ENCODE data around the gene CSMD2.

Gene CSMD2

DNA sequence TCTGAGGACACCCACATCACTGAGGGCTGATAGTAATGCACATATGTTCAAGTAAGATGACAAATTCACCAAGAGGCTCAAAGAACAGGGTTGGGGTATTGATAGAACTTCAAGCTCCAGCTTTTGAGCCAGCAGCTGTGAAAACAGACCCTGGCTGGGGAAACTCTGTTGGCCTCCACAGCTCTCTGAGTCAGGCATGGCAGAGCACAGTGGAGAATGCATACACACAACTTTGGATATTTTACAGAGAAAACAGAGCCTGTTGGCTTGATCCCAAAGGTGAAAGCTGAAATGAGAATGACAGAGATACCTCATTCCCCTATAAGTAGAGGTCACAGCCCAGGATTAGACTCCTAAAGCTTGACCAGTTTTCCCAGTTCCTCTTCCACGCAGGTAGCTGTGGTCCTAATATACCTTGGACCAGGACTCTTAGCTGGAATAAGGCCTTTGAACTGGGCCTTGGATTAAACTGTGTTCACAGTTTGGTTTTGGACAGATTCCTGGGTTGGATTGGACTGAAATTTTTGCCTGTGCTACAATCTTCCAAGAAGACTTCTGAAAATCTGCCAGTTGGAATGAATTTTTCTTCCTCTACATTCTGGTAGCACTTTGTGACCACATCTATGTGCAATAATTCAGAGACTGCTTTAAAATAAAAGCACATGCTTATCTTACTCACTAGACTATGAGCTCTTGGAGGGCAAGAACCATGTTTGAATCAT, 402.8 kb downstream of the CSMD2 start:
- Histone ChIP-seq H3K27ac (peak overlapping the region; percentile 57 to 71), H3K4me3 (no peak overlapping the region)
- peak; percentile 64 for DNase-seq (ENCODE audit: low spot score)
- TF ChIP-seq, protein P1, sequence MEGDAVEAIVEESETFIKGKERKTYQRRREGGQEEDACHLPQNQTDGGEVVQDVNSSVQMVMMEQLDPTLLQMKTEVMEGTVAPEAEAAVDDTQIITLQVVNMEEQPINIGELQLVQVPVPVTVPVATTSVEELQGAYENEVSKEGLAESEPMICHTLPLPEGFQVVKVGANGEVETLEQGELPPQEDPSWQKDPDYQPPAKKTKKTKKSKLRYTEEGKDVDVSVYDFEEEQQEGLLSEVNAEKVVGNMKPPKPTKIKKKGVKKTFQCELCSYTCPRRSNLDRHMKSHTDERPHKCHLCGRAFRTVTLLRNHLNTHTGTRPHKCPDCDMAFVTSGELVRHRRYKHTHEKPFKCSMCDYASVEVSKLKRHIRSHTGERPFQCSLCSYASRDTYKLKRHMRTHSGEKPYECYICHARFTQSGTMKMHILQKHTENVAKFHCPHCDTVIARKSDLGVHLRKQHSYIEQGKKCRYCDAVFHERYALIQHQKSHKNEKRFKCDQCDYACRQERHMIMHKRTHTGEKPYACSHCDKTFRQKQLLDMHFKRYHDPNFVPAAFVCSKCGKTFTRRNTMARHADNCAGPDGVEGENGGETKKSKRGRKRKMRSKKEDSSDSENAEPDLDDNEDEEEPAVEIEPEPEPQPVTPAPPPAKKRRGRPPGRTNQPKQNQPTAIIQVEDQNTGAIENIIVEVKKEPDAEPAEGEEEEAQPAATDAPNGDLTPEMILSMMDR (IDR thresholded peaks at IDR 0.05) = no peak

DNA sequence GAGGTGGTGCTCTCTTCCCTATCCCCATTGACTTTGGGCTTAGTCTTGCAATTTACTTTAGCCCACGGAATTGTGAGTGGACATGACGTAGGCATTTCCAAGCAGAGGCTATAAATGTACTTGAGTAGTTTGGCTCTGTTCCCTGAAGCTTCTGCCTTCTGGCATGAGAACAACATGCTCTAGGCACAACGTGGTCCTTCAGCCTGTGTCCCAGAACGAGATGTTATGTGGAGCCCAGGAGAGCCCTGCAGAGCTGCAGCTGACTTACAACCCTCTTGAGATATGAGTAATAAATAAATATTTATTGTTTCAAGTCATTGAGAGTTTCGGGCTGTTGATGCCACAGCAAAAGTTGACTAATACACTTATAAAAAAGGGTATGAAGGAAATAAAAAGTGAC, 406.3 kb downstream of the CSMD2 start:
- no peak overlapping the region for H3K4me3 ChIP-seq
- TF ChIP-seq, protein P1 (IDR thresholded peaks at IDR 0.05) = no peak
- peak; percentile 49 for DNase-seq (ENCODE audit: low spot score)
- H3K27ac ChIP-seq = no peak overlapping the region

DNA sequence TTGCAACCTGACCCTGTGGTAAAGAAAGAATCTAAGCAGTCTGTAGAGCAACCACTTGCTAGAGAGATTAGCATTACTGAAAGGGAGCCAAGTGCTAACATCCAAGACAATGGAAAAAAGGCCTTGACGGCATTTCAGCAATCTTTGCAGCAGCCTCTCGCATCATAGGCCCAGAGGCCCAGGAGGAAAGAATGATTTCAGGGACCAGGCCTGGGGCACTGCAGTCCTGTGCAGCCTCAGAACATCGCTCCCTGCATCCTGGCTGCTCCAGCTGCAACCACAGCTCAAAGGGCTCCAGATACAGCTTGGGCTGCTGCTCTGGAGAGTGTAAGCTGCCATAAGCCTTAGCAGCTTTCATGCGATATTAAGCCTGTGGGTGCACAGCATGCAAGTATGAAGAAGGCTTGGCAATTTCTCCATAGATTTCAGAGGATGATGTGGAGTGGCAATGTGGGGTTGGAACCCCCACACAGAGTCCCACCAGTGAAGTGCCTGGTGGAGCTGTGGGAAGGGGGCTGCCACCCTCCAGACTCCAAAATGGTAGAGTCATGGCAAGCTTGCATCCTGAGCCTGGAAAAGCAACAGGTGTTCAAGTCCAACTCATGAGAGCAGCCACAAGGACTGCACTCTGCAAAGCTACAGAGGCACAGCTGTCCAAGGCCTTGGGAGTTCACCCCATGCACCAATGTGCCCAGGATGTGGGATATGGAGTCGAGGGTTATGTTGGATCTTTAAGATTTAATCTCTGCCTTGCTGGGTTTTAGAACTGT, 411.8 kb downstream of the CSMD2 start:
- Histone ChIP-seq H3K4me3 (no peak overlapping the region), H3K27ac (no peak overlapping the region)
- DNase-seq (ENCODE audit: low spot score) = peak; percentile 35
- TF ChIP-seq, protein P1 (IDR thresholded peaks at IDR 0.05) = no peak

DNA sequence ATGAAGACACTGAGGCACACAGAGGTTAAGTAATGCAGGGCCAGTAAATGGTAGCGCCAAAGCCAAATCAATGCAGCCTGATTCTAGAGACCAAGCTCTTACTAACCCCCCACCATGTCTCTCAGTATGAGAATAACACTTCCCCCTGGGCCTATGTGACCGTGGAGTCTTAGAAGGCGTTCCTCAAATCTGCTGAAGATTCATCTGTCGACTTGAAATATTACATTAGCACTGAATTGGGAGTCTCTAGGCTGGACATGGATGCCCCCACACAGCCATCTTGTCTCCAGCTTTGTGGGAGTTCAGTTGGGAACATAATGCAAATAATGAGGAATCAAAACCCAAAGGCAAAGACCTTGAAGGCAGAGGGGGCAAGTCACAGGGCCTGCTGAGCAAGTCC, 419.1 kb downstream of the CSMD2 start:
- H3K27ac ChIP-seq = no peak overlapping the region
- TF ChIP-seq, protein P1 (IDR thresholded peaks at IDR 0.05) = no peak
- no peak for DNase-seq (ENCODE audit: low spot score)
- H3K4me3 ChIP-seq = no peak overlapping the region

DNA sequence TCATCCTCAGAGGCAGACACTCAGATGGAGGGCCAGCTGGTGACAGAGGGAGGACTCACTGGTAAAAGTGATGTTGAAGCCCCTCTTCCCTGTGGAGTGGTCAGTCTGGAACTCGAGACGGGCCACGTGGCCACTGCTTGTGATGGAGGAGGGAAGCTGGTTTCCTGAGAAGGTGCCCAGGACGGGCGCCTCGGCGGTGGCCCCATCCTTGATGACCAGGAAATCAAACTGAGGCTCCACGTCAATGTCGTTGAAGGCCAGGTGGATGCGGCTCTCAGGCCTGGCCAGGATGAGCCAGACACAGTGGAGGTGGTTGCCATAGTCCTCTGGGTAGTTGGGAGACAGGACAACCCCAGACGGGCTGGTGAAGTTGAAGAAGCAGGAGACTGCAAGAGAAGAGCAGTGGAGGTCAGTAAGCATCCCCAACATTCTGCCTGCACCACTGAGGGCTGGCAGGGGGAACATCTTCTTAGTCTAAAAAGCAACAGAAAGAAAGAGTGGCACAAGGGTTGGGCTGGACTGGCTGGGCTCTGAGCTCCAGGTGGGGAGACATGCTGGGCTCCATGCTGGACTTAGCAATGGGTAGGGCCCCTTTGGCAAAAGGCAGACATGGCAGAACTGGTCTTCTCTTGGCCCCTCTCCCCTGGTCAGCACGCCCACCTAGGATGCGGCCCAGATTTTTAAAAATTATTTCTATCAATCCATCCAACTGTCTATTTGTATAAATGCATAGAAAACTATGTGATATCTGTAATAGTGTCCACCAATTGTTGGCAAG, 421.6 kb downstream of the CSMD2 start:
- H3K27ac ChIP-seq = no peak overlapping the region
- H3K4me3 ChIP-seq = no peak overlapping the region
- peak; percentile 33 for DNase-seq (ENCODE audit: low spot score)
- TF ChIP-seq, protein P1 (IDR thresholded peaks at IDR 0.05) = no peak

DNA sequence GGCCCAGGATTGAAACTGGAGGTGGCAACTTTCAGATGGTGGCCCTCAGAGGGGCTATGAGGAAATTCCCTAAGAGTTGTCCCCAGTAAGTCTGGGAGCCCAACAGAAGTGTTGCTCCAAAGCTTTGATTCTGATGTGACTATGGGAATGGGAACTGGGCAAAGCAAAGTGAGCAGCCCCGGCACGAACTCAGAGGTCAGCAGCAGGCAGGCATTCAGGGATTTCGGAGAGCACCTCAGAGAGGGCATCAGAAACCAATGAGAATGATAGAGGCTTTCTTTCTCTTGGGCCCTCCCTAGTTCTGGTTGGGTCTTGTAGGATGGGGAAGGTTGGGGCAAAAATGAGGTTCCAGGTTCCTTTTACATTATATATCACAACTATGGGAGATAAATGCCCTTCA, 422.4 kb downstream of the CSMD2 start:
- DNase-seq (ENCODE audit: low spot score) = no peak
- H3K4me3 ChIP-seq = no peak overlapping the region
- TF ChIP-seq, protein P1 (IDR thresholded peaks at IDR 0.05) = no peak
- H3K27ac ChIP-seq = no peak overlapping the region

All from coronary artery (tissue), 2 donors.